WERI-Rb-1 (cell line): ENCODE results near the gene CREBL2.
A peak's percentile ranks its signal among the peaks of the same experiment; 100 is the strongest.

Source experiments
- DNase-seq: peaks from one replicate; pipeline ENCODE4 v3.0.0-alpha.2; 2020
- H3K27ac ChIP-seq: fragments of 250-450 bp; sonication (Bioruptor Pico); 2 replicates; pipeline ENCODE4 v1.5.1; 2020; ENCODE audit warnings: mild to moderate bottlenecking, moderate library complexity
- H3K27me3 ChIP-seq: fragments of 250-450 bp; sonication (Bioruptor Pico); 2 replicates; pipeline ENCODE4 v1.5.1; 2021; ENCODE audit warnings: mild to moderate bottlenecking, low read depth, moderate library complexity; ENCODE audit not compliant: insufficient read depth, severe bottlenecking
- H3K36me3 ChIP-seq: fragments of 250-450 bp; sonication (Bioruptor Pico); 2 replicates; pipeline ENCODE4 v1.5.1; 2020; ENCODE audit warnings: mild to moderate bottlenecking, moderate library complexity
- H3K4me3 ChIP-seq: 2 replicates; pipeline ENCODE4 v1.5.1; 2011; ENCODE audit warnings: low read depth, mild to moderate bottlenecking, control low read depth, low read length
- H3K9me3 ChIP-seq: fragments of 250-450 bp; sonication (Bioruptor Pico); 2 replicates; pipeline ENCODE4 v1.5.1; 2021; ENCODE audit warnings: mild to moderate bottlenecking, moderate library complexity; ENCODE audit not compliant: severe bottlenecking
- TF ChIP-seq, protein P1 (sequence below): IDR thresholded peaks from 2 replicates; pipeline ENCODE4 v1.5.1; 2011; ENCODE audit warnings: low read depth, mild to moderate bottlenecking, control low read depth, inconsistent platforms, low read length

CREBL2 gene

DNA sequence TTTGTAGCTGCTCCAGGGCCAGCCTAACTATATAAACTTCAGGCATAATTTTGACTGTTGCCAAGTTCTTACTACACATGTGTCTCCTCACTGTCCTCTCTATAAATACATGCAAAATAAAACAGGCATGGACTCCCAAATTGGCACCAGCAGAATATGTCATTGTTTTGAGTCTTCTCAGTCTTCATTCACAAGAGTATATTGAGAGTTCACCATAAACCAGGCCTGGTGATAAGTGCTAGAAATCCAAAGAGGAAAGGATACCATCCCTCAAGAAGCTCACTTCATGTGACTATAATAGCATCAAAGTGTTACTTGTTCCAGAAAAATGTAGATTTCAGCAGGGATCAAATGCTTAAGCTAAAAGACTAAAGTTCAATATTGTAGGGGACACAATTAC lies 70.6 kb downstream of the CREBL2 start:
- Histone ChIP-seq H3K27me3 (no peaks in the 10 kb centered on the region), H3K27ac (no peak overlapping the region), H3K9me3 (no peaks in the 10 kb centered on the region), H3K36me3 (no peaks in the 10 kb centered on the region), H3K4me3 (no peak overlapping the region)
- TF ChIP-seq, protein P1, sequence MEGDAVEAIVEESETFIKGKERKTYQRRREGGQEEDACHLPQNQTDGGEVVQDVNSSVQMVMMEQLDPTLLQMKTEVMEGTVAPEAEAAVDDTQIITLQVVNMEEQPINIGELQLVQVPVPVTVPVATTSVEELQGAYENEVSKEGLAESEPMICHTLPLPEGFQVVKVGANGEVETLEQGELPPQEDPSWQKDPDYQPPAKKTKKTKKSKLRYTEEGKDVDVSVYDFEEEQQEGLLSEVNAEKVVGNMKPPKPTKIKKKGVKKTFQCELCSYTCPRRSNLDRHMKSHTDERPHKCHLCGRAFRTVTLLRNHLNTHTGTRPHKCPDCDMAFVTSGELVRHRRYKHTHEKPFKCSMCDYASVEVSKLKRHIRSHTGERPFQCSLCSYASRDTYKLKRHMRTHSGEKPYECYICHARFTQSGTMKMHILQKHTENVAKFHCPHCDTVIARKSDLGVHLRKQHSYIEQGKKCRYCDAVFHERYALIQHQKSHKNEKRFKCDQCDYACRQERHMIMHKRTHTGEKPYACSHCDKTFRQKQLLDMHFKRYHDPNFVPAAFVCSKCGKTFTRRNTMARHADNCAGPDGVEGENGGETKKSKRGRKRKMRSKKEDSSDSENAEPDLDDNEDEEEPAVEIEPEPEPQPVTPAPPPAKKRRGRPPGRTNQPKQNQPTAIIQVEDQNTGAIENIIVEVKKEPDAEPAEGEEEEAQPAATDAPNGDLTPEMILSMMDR = no peak
- DNase-seq = no peak

DNA sequence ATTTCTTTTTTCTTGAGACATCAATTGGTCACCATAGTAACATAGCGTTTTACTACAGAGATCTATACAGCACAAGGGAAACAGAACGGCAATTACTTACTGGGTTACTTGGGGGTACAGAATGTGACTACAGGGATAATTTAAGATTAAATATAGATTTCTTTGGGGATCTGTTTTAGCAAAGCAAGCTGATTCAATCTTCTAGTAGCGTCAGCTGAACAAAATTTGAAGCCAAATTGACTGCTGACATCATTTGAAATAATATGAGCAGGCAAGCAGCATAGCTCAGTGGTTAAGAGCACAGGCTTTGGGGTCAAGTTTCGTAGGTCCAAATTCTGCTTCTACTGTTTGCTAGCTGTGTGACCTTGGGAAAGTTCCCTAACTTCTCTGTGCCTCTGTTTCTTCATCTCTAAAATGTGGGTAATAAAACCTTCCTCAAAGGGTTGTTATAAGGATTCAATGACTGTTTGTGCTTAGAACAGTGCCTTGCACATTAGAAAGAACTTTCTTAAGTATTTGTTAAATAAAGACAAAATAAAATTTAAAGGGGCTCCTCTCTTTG lies 71.5 kb downstream of the CREBL2 start:
- Histone ChIP-seq H3K27me3 (no peaks in the 10 kb centered on the region), H3K9me3 (no peaks in the 10 kb centered on the region), H3K27ac (no peak overlapping the region), H3K36me3 (no peaks in the 10 kb centered on the region), H3K4me3 (no peak overlapping the region)
- TF ChIP-seq, protein P1 = no peak
- no peak for DNase-seq

DNA sequence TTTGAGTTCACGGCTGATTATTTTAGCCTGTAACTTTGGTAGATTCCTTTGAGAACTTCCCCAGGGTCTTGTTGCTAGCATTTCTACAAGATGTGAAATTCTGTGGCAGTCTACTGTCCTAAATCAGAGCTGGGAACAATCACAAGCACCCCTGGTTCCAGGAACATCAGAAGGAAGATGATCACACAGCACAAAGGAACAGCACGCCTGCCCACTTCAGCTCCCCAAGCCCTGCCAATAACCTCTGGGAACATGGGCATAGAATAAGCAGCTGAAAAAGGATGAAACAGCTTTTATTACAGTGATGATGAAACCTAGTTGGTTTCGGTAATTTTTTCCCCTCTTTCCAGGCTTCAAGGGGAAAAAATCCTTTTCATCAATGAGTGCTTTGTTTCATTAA lies 72.0 kb downstream of the CREBL2 start:
- no peaks in the 10 kb centered on the region for H3K9me3 ChIP-seq
- no peak for DNase-seq
- H3K36me3 ChIP-seq = no peaks in the 10 kb centered on the region
- H3K4me3 ChIP-seq = peak overlapping the region; percentile 32; the same call in 1 of the 2 replicates
- H3K27me3 ChIP-seq = no peaks in the 10 kb centered on the region
- TF ChIP-seq, protein P1 = no peak
- no peak overlapping the region for H3K27ac ChIP-seq

DNA sequence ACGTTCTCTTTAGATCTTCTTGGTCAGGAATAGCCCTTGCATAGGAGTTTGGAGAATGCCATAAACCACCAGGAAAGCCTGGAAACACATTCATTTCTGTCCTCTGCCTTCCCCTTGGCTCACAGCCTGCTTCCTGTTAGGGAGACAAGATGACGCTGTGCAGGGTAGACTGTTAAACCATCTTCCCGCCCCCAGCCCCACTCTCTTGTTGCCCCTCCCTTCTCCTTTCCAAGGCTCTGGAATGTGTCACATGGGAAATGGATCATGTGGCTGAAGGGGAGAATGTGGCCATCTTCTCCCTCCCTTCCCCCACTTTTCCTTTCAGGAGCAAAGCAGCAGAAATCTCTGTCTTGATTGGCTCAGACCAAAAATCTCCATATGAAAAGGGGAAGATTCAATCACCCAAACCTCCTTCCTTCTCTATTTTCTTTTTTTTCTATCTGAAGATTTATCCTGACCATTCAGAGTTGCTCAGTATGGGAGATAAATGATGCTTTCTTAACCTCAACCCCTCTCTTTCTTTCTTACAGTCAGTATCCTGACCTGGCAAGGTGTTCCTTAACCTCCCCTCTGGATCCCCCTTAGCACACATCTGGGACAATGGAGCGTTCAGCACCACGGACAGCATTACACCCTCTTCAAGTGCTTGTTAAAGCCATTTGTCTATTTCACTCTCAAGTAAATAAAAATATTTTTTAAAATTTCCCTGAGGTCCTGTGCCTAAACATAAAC lies 72.9 kb downstream of the CREBL2 start:
- H3K9me3 ChIP-seq = no peaks in the 10 kb centered on the region
- no peaks in the 10 kb centered on the region for H3K36me3 ChIP-seq
- no peaks in the 10 kb centered on the region for H3K27me3 ChIP-seq
- TF ChIP-seq, protein P1 = no peak
- peak overlapping the region; percentile 32 for H3K4me3 ChIP-seq
- DNase-seq = peak; percentile 66
- H3K27ac ChIP-seq = peak overlapping the region; percentile 38; the same call in 1 of the 2 replicates

DNA sequence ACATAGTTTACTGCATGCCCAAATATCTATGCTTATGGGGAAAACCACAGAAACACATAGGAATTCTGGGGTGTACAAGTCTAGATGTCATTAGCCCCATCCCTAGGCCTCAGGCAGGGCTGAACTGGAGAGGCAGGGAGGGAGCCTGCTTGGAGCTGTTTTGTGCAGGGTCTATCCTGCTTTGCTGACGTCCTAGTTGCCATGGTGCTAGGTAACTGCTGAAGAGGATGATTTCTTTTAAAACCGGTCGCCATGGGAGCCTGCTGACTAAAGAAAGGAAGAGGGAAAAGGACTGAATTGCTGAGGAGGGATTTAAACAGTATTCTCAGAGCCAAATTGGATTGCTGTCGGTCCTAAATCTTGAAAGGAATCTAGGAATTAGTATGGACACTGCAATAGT lies 73.6 kb downstream of the CREBL2 start:
- H3K27ac ChIP-seq = no peak overlapping the region
- DNase-seq = no peak
- TF ChIP-seq, protein P1 = no peak

More for the DNA sequence above, 73.6 kb downstream of the CREBL2 start:
- Histone ChIP-seq H3K4me3 (no peak overlapping the region), H3K27me3 (no peaks in the 10 kb centered on the region), H3K36me3 (no peaks in the 10 kb centered on the region), H3K9me3 (no peaks in the 10 kb centered on the region)
